DOHH2 (cell line): ENCODE results near the gene CHCHD6.

ENCODE experiments used
- CTCF ChIP-seq: fragments of 200-600 bp; sonication (generic); IDR thresholded peaks from one replicate; pipeline ENCODE4 v1.5.1; 2014; ENCODE audit warnings: antibody characterized with exemption, mild to moderate bottlenecking, low read depth, low read length; ENCODE audit not compliant: poor library complexity, severe bottlenecking
- EZH2phosphoT487 ChIP-seq: fragments of 200-600 bp; sonication (generic); IDR thresholded peaks from 2 replicates; pipeline ENCODE4 v1.6.1; 2017; ENCODE audit warnings: borderline replicate concordance, mild to moderate bottlenecking, antibody characterized with exemption, low read length, moderate library complexity, mixed read lengths

GRCh38 chr3:126961791-126962461 is 257.9 kb downstream of the CHCHD6 start:
- TF ChIP-seq CTCF = no peak
- TF ChIP-seq EZH2phosphoT487 = no peak
